ENCODE data around the gene ITPKB.

The ITPKB gene

DNA sequence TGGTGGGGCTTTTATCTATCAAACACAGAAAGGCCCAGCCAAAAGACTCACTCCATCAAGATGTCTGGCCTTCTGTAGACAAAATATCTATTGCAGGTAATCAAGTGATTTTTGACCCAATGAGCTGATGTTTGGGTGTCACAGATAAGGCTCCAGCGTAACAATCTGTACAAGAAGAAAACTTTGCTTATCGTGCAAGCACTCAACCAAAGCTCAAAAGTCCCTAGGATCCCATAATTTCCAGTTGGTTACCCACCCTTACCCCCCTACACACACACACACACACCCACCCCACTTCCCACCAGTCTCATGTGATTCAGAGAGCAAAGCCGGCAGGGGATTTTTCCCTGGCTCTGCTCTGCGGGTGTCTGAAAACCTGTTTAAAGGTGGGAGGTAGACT is 5.8 kb downstream of the ITPKB start:
- no peaks in the 10 kb centered on the region for H3K27me3 ChIP-seq (ENCODE audit: insufficient read depth, poor library complexity, severe bottlenecking)
- H3K27ac ChIP-seq (replicated peaks): no peak overlapping the region
- DNase-seq (ENCODE audit: low read depth in 1 of 2, low spot score in 1 of 2): no peak
- no peak for TF ChIP-seq SPI1 (IDR thresholded peaks at IDR 0.05; ENCODE audit: borderline replicate concordance, low read depth)
- H3K4me3 ChIP-seq (replicated peaks; ENCODE audit: insufficient read depth, low read length): no peak overlapping the region

DNA sequence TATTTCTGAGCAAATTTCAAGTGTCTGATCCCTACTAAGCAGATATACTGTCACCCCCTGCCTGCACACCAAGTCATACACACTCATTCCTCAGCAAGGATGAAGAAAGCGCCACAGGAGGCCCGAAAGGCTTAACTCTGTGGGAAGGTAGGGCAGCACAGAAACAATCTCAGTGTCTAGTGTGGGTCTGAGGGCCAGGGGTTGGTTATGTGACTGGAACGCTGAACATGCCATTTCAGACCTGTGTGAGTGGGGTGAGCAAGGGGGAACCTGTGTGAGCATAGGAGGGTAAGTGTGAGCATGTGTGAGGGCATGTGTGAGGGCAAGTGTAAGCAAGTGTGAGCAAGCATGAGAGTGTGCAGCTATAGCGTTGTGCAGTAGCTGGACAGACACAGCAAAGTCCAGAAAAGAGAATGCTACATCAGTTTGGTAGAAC is 6.2 kb downstream of the ITPKB start:
- TF ChIP-seq GABPA (IDR thresholded peaks at IDR 0.05; ENCODE audit: low read depth) (no peak), SPI1 (IDR thresholded peaks at IDR 0.05; ENCODE audit: borderline replicate concordance, low read depth) (no peak), POLR2AphosphoS5 (IDR thresholded peaks at IDR 0.05; ENCODE audit: low read depth) (no peak)
- TF ChIP-seq, protein P1, sequence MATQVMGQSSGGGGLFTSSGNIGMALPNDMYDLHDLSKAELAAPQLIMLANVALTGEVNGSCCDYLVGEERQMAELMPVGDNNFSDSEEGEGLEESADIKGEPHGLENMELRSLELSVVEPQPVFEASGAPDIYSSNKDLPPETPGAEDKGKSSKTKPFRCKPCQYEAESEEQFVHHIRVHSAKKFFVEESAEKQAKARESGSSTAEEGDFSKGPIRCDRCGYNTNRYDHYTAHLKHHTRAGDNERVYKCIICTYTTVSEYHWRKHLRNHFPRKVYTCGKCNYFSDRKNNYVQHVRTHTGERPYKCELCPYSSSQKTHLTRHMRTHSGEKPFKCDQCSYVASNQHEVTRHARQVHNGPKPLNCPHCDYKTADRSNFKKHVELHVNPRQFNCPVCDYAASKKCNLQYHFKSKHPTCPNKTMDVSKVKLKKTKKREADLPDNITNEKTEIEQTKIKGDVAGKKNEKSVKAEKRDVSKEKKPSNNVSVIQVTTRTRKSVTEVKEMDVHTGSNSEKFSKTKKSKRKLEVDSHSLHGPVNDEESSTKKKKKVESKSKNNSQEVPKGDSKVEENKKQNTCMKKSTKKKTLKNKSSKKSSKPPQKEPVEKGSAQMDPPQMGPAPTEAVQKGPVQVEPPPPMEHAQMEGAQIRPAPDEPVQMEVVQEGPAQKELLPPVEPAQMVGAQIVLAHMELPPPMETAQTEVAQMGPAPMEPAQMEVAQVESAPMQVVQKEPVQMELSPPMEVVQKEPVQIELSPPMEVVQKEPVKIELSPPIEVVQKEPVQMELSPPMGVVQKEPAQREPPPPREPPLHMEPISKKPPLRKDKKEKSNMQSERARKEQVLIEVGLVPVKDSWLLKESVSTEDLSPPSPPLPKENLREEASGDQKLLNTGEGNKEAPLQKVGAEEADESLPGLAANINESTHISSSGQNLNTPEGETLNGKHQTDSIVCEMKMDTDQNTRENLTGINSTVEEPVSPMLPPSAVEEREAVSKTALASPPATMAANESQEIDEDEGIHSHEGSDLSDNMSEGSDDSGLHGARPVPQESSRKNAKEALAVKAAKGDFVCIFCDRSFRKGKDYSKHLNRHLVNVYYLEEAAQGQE (IDR thresholded peaks at IDR 0.05; ENCODE audit: insufficient replicate concordance, low read depth): no peak
- TF ChIP-seq, protein P2, sequence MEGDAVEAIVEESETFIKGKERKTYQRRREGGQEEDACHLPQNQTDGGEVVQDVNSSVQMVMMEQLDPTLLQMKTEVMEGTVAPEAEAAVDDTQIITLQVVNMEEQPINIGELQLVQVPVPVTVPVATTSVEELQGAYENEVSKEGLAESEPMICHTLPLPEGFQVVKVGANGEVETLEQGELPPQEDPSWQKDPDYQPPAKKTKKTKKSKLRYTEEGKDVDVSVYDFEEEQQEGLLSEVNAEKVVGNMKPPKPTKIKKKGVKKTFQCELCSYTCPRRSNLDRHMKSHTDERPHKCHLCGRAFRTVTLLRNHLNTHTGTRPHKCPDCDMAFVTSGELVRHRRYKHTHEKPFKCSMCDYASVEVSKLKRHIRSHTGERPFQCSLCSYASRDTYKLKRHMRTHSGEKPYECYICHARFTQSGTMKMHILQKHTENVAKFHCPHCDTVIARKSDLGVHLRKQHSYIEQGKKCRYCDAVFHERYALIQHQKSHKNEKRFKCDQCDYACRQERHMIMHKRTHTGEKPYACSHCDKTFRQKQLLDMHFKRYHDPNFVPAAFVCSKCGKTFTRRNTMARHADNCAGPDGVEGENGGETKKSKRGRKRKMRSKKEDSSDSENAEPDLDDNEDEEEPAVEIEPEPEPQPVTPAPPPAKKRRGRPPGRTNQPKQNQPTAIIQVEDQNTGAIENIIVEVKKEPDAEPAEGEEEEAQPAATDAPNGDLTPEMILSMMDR (IDR thresholded peaks at IDR 0.05; ENCODE audit: insufficient read depth, low read length): no peak
- DNase-seq (ENCODE audit: low read depth in 1 of 2, low spot score in 1 of 2): no peak
- no peak overlapping the region for H3K4me3 ChIP-seq (replicated peaks; ENCODE audit: insufficient read depth, low read length)
- H3K27me3 ChIP-seq (ENCODE audit: insufficient read depth, poor library complexity, severe bottlenecking): no peaks in the 10 kb centered on the region
- H3K27ac ChIP-seq (replicated peaks): no peak overlapping the region

DNA sequence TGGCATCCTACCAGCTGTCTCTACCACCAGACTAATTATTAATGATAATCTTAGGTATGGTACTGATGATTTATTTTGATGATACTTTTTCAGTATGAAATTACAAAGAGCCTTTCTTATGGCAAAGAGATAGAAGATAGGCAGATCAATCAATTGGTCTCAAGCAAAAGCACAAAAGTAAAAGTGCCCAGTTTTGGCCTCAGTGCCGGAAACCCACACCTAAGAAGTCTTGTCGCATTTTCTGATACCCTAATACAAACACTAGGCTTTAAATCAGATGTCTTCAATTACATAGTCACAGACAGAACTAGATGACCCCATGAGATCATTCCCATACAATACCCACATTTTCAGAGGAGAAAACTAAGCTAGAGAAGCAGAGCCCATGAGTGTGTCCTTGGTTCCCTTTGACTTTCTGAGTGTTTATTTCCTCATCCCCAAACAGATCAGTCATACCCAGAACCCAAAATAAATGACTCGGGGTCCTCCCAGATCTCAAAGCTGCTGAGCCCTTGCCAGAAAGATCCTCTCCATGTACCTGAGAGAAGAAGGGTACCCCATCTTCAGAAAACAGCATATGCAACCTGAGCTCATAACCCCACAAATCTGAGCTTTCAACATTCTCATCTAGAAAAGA is 7.7 kb downstream of the ITPKB start:
- Histone ChIP-seq H3K27me3 (ENCODE audit: insufficient read depth, poor library complexity, severe bottlenecking) (no peaks in the 10 kb centered on the region), H3K4me3 (replicated peaks; ENCODE audit: insufficient read depth, low read length) (no peak overlapping the region), H3K27ac (replicated peaks) (no peak overlapping the region)
- no peak for TF ChIP-seq POLR2AphosphoS5 (IDR thresholded peaks at IDR 0.05; ENCODE audit: low read depth)
- DNase-seq (ENCODE audit: low read depth in 1 of 2, low spot score in 1 of 2): no peak

DNA sequence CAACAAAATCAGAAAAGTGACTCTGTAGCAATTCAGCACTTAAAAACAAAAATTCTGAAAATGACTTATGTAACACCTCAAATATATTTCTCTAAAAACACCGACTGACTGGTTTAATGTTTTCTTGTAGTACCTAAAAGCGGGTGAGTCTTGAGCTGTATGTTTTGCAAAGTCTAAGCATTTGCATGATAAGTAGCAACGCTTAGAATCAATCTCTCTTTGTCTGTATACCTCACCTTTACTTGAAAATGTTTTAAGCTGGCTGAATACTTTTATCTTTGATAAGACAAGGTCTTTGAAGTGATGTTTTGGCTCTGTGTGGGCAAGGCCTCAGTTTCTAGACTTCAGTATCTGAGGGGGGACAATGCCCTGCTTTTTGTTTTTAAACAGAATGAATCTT is 8.2 kb downstream of the ITPKB start:
- Histone ChIP-seq H3K27me3 (ENCODE audit: insufficient read depth, poor library complexity, severe bottlenecking) (no peaks in the 10 kb centered on the region), H3K27ac (replicated peaks) (no peak overlapping the region), H3K4me3 (replicated peaks; ENCODE audit: insufficient read depth, low read length) (no peak overlapping the region)
- no peak for DNase-seq (ENCODE audit: low read depth in 1 of 2, low spot score in 1 of 2)
- TF ChIP-seq SPI1 (IDR thresholded peaks at IDR 0.05; ENCODE audit: borderline replicate concordance, low read depth) (no peak), GABPA (IDR thresholded peaks at IDR 0.05; ENCODE audit: low read depth) (no peak), POLR2AphosphoS5 (IDR thresholded peaks at IDR 0.05; ENCODE audit: low read depth) (no peak)
- TF ChIP-seq, protein P1 (IDR thresholded peaks at IDR 0.05; ENCODE audit: insufficient replicate concordance, low read depth): no peak
- TF ChIP-seq, protein P2 (IDR thresholded peaks at IDR 0.05; ENCODE audit: insufficient read depth, low read length): no peak

DNA sequence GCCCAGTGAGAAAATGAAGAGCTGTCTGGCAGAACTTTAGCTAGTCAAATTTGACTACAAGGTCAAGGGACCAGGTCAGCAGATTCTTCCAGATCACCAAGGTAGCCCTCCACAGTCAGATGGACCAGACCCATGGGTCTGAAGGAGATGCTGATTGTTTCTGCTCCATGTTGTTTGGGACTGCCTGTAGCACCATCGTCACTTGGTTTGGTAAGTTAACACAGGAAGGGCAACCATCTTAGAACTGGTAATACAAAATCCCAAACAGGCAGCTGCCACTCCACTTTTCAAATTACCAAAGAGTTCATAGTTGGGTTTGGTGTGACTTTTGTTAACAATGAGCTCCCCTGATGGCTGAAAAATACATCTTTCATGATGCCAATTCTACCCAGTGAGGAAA is 9.0 kb downstream of the ITPKB start:
- Histone ChIP-seq H3K27me3 (ENCODE audit: insufficient read depth, poor library complexity, severe bottlenecking) (no peaks in the 10 kb centered on the region), H3K27ac (replicated peaks) (no peak overlapping the region), H3K4me3 (replicated peaks; ENCODE audit: insufficient read depth, low read length) (no peak overlapping the region)
- DNase-seq (ENCODE audit: low read depth in 1 of 2, low spot score in 1 of 2): no peak
- TF ChIP-seq SPI1 (IDR thresholded peaks at IDR 0.05; ENCODE audit: borderline replicate concordance, low read depth) (no peak), GABPA (IDR thresholded peaks at IDR 0.05; ENCODE audit: low read depth) (no peak), POLR2AphosphoS5 (IDR thresholded peaks at IDR 0.05; ENCODE audit: low read depth) (no peak)
- TF ChIP-seq, protein P2 (IDR thresholded peaks at IDR 0.05; ENCODE audit: insufficient read depth, low read length): no peak
- TF ChIP-seq, protein P1 (IDR thresholded peaks at IDR 0.05; ENCODE audit: insufficient replicate concordance, low read depth): no peak
